Frontal cortex (tissue), 4 donors: ENCODE results near the gene PDZRN4. TPM values are rescaled to one million over a fixed set of nuclear protein-coding genes. Genes with fewer than 3 reads are reported as not detected.
"Not testable (repeated sequence)": the region's sequence is repeated elsewhere in the genome, so short reads cannot be mapped to it uniquely, and the experiment has no call there.

ENCODE experiments used
- DNase-seq, 2 donors: peaks; one replicate each; pipeline ENCODE4 v3.0.0; 2012; ENCODE audit warnings: low spot score in 2 of 2
- FAIRE-seq: peaks from 2 replicates; lab custom pipeline; 2012; peaks lifted over from hg19 to GRCh38; lab: Jason Lieb, UNC
- total RNA-seq: library from RNA; depleted of rRNA; stranded (reverse); fragments of >200 nt; gene quantifications from one replicate; pipeline ENCODE4 v1.2.3, GENCODE V29; 2014
- donor health status: control.
- donor health status: control.
- donor health status: control.

Gene PDZRN4
- total RNA-seq, 1 donor from 2014 or later = 46.9 TPM

- DNase-seq (no peak), FAIRE-seq (no peak)
Measured at GRCh38 chr12:41604830-41605229, 416.7 kb downstream of the PDZRN4 start.

DNA sequence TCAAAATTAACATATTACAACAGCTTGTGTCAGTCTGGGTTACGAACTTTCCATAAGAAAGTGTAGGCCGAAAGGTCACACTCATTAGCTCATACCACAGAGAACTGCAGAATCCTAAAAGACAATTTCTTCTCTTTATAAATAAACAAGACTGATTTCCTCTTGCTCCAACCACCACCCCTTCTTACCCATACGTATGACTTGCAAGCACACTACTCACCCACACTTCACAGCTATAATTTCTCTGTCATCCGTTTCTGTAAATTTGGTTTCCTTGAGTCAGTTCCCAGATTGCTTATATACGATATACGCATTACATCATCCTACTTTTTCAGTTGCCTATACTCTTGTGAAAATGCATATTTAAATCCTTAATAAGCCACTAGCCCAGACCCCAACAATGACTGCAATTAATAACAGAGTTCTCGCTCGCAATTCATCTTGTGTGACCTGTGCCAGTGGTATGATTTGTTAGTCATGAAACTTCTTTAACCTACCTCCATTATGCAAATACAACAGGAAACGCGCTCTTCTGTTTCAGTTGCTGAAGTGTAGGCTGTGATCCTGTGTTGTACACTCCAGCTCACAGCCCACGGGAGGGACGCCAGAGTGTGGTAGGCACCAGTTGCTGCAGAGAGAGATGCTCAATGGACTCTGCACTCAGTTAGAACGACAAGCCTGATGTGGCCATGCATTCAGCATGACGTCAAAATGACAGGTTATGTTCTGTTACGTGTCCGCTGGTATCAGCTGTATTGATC is 417.6 kb downstream of the PDZRN4 start:
- FAIRE-seq = no peak

DNA sequence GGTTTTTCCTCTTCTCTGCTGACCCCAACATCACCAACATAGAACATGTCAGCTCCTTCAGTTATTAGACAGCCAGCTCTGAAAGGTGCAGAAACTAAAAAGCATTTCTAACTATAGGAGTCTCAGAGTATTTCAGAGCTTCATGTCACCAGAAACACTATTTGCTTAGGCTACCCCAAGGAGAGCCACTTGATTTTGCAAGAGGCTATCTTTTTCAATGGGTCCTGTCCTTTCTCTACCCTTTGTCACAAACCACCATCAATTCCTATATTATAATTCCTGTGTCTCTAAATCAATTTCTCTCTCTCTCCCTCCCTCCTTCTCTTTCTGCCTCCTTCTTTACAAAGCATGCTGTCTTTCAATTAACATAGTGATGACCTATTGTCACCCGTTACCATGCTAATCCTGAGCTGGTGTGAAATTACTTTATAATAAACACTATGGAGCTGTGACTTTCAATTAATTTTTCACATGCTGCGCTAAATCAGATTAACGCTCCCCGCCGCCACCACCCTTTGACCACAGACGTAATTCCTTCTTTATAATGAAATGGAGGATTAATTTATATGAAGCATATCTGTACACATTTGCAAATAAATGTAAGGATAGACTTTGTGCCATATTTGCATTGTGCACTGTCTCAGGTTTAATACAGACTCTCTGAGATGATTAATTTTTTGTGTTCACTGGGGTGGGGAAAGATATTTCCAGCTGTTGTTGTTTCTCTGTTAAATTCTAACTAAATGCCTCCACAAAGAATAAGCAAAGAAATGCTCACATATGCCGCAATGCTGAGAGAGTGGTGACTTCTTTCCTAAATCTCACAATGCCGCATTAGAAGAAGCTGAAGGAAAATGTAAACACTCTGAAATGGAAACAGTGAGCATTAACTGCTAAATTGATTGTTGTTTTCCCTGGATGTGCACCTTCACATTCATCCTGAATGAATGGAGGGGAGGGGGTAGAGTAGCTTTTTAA is 418.6 kb downstream of the PDZRN4 start:
- DNase-seq = no peak
- no peak for FAIRE-seq

More for the DNA sequence above, 417.6 kb downstream of the PDZRN4 start:
- DNase-seq = no peak

GRCh38 chr12:41612892-41613557 is 424.9 kb downstream of the PDZRN4 start:
- DNase-seq = no peak
- FAIRE-seq = no peak

GRCh38 chr12:41615174-41615573 is 427.1 kb downstream of the PDZRN4 start:
- DNase-seq, FAIRE-seq: not testable (repeated sequence)

DNA sequence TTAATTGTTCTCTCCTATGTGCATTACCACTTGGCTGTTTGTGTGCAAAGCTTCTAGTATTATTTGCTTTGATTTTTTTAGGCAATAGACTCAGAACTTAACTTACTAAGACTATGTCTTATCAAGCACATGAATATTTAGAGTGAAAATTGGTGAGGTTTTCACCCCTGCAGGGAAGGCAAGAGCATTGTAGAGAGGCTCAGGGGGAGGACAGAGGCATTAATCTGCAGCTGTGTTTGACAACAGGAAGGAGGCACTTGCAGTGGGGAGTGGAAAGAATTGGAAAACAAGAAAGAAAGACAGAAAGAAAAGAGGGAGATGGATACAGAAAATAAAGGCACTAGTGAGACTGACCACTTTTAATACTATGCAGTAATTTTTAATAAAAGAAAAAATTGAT is 431.6 kb downstream of the PDZRN4 start:
- FAIRE-seq = no peak
- DNase-seq = no peak

DNA sequence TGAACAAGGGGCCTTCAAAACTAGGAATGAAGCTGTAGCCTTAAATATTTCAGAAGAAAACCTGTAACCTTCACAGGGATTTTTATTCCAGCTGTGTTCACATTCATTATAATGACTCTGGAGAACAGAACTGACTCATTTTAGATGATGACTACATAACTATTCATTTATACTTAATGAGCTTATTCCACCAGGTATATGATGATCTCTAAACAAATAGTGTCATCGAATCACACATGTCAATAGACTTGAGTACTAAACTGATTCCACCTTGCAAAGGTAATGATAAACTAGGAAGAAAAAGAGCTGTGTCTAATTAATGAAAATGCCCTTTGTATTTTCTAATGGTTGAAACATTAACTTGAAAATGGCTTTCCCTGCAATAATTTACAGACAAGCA is 433.2 kb downstream of the PDZRN4 start:
- FAIRE-seq = no peak
- DNase-seq = no peak
